H7 (cell line): ENCODE results near the gene MPPED2. TPM values are rescaled to one million over a fixed set of nuclear protein-coding genes. Genes with fewer than 3 reads are reported as not detected.

ENCODE experiments used
- DNase-seq: peaks from one replicate; pipeline ENCODE4 v3.0.0; 2012
- H3K27me3 ChIP-seq: 2 replicates; pipeline ENCODE4 v1.6.0; 2011; ENCODE audit warnings: mild to moderate bottlenecking, low read length; ENCODE audit not compliant: control insufficient read depth, insufficient read depth
- H3K36me3 ChIP-seq: replicated peaks from 2 replicates; pipeline ENCODE4 v1.5.1; 2011; ENCODE audit warnings: low read length; ENCODE audit not compliant: control insufficient read depth, insufficient read depth
- H3K4me3 ChIP-seq: 2 replicates; pipeline ENCODE4 v1.5.1; 2011; ENCODE audit warnings: low read depth, mild to moderate bottlenecking, control low read depth, low read length, moderate library complexity; ENCODE audit not compliant: insufficient read depth
- total RNA-seq: library from RNA; depleted of rRNA; stranded (reverse); fragments of >200 nt; shearing (Covaris generic); gene quantifications from 2 replicates; pipeline ENCODE4 v1.2.3, GENCODE V29; 2014

The MPPED2 gene
- total RNA-seq, 1 experiment from 2014 or later, result 0.48 TPM

DNA sequence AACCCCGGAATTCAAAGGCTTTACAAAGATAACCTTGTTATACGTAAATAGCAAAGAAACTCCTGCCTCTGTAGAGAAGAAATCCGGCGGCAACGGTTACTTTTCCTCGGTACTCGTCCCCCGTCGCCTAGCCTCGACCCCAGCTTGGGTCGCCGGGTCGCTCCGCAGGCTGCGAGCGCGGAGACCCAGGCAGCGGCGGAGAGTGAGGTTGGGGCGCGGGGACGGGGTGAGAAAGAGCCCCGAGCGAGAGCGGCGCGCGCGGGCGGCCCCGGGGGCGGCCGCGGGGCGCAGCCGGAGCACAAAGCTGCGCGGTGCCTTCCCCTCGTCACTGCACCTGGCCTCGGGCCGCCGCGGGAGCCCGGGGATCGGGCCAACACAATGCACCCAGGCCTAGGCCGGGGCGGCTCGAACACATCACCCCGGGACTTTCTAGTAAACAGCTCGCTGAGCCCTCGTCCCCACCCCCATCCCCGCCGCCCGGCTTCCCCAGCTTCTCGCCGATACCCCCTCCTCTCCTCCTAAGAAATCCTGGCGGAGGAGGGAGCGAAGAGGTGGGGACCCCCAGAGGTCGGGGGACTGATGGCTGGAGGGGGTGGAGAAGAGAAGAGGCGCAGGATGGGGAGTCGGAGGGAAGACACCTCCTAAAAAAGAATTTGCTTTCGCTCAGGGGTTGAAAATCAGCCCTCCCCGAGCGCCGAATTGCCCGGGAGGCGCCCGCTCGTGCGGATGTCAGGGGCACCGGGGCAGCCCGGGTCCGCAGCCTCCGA is 845 bp downstream of the MPPED2 start:
- Histone ChIP-seq H3K27me3 (peaks cover 32% of the 10 kb centered on the region), H3K4me3 (peak overlapping the region; percentile 73), H3K36me3 (no peaks in the 10 kb centered on the region)
- peak; percentile 84 for DNase-seq

DNA sequence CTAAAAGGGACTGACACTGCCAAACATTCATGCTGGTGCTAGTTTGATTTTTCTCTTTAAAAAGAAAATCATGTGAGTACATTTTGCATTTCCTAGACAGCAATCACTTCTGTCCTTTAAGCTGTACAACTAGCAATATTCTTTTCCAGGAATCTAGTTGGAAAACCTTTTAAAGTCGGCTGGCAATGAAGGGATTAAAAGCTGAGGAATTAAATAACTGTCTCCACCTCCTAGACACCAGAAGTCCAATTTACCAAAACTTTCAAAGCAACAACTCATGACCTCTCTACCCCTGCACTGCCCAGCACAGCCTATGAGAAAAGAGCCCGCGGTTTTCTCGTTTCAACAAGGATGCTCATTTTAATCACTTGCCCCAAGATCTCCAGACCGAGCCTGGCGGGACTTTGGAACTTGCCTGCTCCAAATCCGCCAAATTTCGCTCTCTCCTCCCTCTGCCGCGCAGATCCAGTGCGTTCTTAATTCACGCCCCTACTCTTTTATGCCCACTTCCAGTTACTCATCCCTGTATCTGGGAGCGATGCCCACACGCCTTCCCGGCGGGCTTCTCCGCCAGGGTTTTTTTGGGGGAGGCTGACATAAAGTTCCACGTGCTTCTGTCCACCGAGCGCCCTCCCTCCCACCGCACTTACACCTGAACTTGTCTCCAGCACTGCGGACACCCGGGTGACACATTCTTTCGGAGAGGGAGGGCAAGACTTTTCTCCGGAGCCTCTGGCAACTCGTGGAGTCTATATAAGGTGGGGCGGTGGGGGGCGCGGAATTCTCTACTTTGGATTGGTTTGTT is 2.5 kb downstream of the MPPED2 start:
- DNase-seq, result peak; percentile 39
- Histone ChIP-seq H3K27me3 (peaks cover 32% of the 10 kb centered on the region), H3K4me3 (peak overlapping the region; percentile 73), H3K36me3 (no peaks in the 10 kb centered on the region; the same call in 1 of the 2 replicates)

DNA sequence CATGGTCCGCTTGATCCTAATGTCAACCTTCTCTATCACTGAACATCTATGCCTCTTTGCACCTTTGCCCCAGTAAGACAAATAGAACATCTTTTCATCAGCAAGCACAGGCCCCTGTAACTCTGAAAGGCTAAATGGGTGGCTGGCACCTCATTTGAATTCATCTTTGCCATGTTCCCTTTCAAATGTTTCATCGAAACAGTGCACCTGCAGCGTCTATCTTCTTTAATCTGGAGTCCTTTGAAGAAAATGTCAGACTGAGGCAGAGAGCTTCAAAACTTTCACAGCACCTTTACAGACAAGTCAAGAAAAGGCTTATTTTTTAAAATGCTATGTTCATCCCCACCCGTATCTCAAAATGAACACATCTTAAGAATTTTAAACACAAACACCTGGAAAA is 3.4 kb downstream of the MPPED2 start:
- peaks cover 31% of the 10 kb centered on the region for H3K27me3 ChIP-seq
- no peak overlapping the region for H3K4me3 ChIP-seq
- peaks cover 2% of the 10 kb centered on the region for H3K36me3 ChIP-seq
- DNase-seq, result no peak

DNA sequence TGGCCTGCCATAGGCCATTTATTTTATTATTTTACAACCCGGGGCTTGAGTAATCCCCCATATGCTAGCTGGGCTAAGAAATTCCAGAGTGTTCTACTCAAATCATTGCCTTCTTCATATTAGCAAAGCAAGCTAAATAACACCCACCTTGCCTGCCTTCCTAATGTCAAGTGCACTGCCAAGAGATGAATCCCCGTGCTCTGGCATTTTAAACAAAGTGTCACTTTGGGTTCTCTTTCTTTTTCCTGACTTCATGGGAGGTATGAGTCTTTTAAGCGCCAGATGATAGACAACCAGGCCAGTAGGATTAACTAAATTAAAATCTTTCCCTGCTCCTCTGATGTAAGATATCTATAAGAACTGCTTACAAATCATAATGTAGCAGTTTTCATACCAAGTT is 4.5 kb downstream of the MPPED2 start:
- Histone ChIP-seq H3K4me3 (no peak overlapping the region), H3K36me3 (peaks cover 2% of the 10 kb centered on the region), H3K27me3 (peaks cover 26% of the 10 kb centered on the region)
- no peak for DNase-seq

DNA sequence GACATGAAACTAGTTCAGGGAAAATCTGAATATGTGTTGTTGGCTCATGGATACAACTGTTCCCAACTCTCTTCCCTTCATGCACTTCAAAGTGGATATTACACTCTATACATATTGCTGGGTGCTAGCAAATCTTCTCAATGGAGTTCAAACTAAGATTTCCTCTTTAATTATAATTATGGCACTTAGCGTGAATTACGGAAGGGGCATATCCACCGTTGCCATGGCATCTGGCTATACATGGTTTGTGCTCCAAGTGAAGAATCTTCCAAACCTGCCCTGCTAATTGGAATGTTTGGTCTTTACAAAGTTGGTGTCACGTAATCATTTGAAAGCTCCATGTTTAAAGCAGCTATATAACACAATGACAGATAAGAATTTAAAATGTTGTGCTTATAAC is 5.6 kb downstream of the MPPED2 start:
- peaks cover 2% of the 10 kb centered on the region for H3K36me3 ChIP-seq
- peaks cover 26% of the 10 kb centered on the region for H3K27me3 ChIP-seq
- DNase-seq, result no peak
- H3K4me3 ChIP-seq, result no peak overlapping the region

DNA sequence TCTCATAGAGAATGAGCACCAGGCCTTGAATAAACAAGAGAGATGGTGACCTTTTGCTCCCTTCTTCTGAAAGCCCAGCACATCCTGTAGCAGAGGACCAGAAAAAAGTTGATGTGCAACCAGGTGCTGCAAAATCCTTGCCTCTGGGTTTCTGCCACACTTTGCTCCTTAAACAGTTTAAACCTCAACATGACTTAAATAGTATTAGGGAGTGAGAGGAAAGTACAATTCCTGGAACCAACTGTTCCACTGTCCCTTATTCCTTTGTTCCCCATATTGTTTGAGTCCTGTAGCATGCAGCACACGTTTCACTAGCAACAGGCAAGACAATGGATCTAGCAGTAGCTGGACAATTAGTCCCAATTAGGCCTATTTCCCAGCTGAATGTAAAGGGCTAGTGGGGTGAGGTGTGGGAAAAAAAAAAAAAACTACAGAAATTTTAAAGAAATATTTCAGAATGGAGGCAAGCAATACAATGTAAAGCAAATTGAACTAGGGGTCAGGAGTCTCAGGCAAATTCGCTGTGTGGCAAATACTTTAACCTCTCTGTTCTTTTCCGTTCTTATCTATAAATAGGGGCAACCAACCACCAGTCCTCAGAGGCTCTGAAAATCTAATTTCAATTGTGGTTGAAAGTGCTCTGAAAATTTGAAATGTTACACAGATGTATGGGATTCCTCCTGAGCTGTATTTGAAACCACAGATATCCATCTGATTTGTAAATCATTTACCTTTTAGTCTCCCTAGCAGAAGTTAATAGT is 6.6 kb downstream of the MPPED2 start:
- Histone ChIP-seq H3K27me3 (peaks cover 21% of the 10 kb centered on the region), H3K4me3 (no peak overlapping the region), H3K36me3 (peaks cover 2% of the 10 kb centered on the region)
- no peak for DNase-seq

DNA sequence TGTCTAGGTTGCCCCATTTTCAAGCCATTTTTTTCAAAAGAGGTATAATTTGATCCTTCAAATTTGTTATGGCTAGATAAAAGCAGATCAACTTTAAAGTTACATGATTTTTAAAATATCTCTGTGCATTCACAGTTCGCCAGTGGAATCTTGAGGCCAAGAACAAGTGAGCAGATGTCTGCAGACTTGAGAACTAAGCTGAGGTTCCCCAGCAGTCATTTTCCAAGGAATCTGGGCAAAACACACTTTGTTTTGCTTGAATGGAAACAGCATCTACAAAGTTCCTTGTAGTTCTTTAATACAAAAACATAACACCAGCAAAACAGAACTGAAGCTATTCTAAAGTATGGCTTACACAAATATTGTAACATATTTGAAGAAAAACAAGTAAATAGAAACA is 7.7 kb downstream of the MPPED2 start:
- H3K4me3 ChIP-seq, result no peak overlapping the region
- H3K36me3 ChIP-seq, result peaks cover 2% of the 10 kb centered on the region
- no peak for DNase-seq
- H3K27me3 ChIP-seq, result peaks cover 9% of the 10 kb centered on the region

DNA sequence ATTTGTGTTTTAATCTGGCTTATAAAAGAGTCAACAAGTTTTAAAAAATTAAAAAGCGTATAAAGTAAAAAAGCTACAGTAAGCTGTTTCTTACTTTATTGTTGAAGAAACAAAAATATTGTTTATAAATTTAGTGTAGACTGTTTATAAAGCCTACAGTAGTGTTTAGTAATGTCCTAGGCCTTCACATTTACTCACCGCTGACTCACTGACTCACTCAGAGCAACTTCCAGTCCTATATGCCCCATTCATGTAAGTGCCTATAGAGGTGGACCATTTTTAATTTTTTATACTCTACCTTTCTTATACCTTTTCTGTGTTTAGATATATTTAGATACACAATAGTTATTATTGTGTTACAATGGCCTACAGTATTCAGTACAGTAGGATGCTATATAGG is 12.2 kb downstream of the MPPED2 start:
- no peak for DNase-seq
- Histone ChIP-seq H3K4me3 (no peak overlapping the region), H3K27me3 (no peaks in the 10 kb centered on the region)

DNA sequence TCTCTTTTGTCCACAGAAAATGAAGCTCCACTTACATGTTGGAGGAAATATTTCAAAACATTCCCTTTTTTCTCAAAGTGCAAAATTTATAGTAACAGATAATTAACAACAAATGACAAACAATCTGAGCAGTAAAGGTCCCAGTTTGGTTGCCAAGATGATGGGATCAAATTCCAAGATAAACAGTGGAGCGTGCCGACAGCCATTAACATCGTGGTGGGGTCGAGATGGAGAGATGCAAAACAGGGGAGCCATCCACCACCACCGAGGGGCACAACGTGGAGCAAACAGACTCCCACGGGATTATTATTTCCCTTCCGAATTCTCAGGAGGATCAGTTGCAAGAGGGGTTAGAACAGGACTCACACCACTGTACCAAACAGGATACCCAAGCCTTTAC is 17.2 kb downstream of the MPPED2 start:
- Histone ChIP-seq H3K4me3 (no peak overlapping the region), H3K36me3 (no peaks in the 10 kb centered on the region), H3K27me3 (no peaks in the 10 kb centered on the region)
- DNase-seq, result no peak

More for the DNA sequence above, 12.2 kb downstream of the MPPED2 start:
- peaks cover 2% of the 10 kb centered on the region for H3K36me3 ChIP-seq

DNA sequence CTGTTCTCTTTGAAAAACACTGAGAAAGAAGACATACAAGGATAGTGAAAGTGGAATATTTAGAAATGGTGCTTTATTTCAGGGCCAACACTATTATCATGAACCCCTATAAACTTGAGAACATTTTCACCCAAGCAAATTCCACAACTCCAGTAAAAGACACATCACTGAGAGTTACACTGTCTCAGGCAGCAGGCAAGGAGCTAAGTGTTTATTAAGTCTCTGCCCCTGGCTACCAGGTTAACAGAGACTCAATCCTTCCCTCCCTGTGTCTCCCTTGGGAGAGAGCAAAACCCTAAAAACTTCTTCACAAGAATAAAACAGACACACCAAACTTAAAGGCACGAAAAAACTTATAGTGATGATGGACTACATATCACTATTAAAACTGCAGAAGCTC is 18.5 kb downstream of the MPPED2 start:
- no peak overlapping the region for H3K4me3 ChIP-seq

DNA sequence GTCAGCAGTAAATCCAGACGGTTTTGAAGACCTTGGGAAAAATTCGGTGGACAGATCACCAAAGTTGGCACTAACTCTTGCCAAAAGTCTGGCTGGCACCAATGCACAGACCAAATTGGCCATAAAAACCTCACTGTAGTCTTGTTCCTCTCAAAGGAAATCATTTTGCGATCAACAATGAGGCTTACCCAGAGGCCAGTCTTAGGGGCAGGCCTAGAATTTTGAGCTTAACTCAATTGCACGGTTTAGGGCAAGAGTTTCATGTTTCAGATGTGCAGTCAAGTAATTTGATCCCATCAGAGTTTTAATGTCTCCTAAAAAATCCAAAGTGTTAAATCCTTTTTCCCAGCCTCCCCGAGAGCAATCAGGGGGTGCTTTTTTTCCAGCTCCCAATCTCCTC is 19.0 kb downstream of the MPPED2 start:
- DNase-seq, result no peak
- no peaks in the 10 kb centered on the region for H3K27me3 ChIP-seq
- no peaks in the 10 kb centered on the region for H3K36me3 ChIP-seq
- H3K4me3 ChIP-seq, result no peak overlapping the region

More for the DNA sequence above, 18.5 kb downstream of the MPPED2 start:
- Histone ChIP-seq H3K27me3 (no peaks in the 10 kb centered on the region), H3K36me3 (no peaks in the 10 kb centered on the region)
- no peak for DNase-seq

DNA sequence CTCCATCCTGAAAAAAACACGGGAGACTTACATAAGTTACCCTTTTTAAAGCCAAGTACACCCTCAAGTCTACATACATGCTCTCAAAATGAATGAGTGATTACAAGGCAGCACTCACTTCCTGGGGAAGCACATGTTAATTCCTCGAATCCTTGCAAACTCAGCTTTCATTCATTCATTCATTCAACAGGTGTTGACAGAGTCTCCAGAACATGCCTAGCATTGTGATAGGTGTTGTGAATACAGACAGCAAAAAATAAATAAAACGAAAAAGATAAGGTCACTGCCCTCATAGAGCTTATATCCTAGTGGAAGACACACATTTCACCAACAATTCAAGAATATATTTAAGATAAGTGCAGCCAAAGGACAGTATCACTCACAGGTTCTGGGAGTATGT is 19.7 kb downstream of the MPPED2 start:
- Histone ChIP-seq H3K36me3 (no peaks in the 10 kb centered on the region), H3K4me3 (no peak overlapping the region), H3K27me3 (no peaks in the 10 kb centered on the region)
- no peak for DNase-seq

DNA sequence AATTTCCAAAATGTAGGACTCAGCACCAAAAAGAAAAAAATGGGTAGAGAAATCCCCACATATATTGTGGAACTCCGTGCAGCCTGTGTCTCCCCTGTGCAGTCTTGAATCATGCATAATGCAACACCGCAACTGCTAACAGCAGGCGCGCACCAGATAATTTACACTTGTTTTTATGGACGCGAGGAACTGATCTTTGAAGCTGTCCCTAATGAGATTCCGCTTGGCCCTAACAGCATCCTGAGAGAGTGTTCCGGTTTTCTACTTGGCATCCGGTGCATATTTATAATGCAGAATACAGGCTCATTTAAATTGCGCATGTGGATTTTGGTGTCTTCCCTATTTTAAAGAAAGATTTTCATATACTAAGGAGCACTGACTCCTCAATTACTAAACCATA is 21.1 kb downstream of the MPPED2 start:
- Histone ChIP-seq H3K27me3 (no peaks in the 10 kb centered on the region), H3K4me3 (no peak overlapping the region), H3K36me3 (no peaks in the 10 kb centered on the region)
- DNase-seq, result no peak

DNA sequence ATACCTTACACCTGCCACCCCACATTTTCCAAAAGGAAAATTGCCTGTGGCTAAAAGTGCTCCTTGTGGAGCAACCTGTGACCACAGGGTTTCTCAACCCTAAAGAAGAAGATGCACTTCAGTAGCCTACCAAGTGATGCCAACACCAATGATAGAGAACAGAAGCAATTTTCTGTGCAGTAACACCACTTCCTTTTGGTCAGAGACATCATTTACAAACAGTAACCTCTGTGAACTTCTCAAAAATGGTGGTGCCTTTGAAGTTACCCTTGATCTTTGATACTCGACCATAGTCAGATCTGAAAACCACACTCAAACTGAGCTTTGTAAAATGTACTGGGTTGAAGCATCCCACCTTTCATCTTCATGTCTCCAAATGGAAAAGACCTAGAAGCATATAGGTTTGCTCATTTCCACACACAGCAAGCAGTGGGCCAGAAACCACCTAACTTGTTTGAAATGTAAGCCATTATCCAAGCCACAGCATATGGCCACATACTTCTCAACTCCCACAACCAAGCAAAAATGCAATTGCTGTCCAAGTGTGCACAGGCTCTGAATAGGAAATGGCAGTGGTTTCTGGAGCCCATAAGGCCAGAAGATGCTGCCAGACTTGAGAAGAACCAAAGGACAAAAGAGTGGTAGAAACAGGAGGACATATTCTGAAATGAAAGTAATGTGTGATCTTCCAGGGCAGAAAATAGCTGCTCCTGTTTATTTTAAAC is 24.3 kb downstream of the MPPED2 start:
- DNase-seq, result no peak
- no peak overlapping the region for H3K4me3 ChIP-seq
- no peaks in the 10 kb centered on the region for H3K36me3 ChIP-seq
- H3K27me3 ChIP-seq, result no peaks in the 10 kb centered on the region
